Measurements from ENCODE around the gene SMG7. TPM values are rescaled to one million over a fixed set of nuclear protein-coding genes. Genes with fewer than 3 reads are reported as not detected.

SMG7 gene
- total RNA-seq, 1 donor from 2014 or later: 26.7 TPM

GRCh38 chr1:183567584-183567983 lies 95.3 kb downstream of the SMG7 start:
- no peak for DNase-seq

GRCh38 chr1:183568176-183569021 lies 96.1 kb downstream of the SMG7 start:
- DNase-seq: peak; percentile 66

GRCh38 chr1:183569141-183569540 lies 96.8 kb downstream of the SMG7 start:
- DNase-seq: no peak

GRCh38 chr1:183569801-183570200 lies 97.5 kb downstream of the SMG7 start:
- no peak for DNase-seq

- no peak for DNase-seq
These were observed 98.2 kb downstream of the SMG7 start for GRCh38 chr1:183570451-183570850.

GRCh38 chr1:183571678-183572268 lies 99.5 kb downstream of the SMG7 start:
- no peak for DNase-seq

GRCh38 chr1:183572721-183573120 lies 100.4 kb downstream of the SMG7 start:
- DNase-seq: no peak

- DNase-seq: no peak
These were observed 103.3 kb downstream of the SMG7 start for GRCh38 chr1:183575606-183576005.

- DNase-seq: no peak
These were observed 104.2 kb downstream of the SMG7 start for GRCh38 chr1:183576537-183576936.

- DNase-seq: no peak
These were observed 105.7 kb downstream of the SMG7 start for GRCh38 chr1:183577897-183578465.

GRCh38 chr1:183578856-183579255 lies 106.6 kb downstream of the SMG7 start:
- DNase-seq: no peak

GRCh38 chr1:183580281-183580682 lies 108.0 kb downstream of the SMG7 start:
- peak; percentile 85 for DNase-seq

GRCh38 chr1:183582021-183582713 lies 109.9 kb downstream of the SMG7 start:
- DNase-seq: no peak

- no peak for DNase-seq
These were observed 111.2 kb downstream of the SMG7 start for GRCh38 chr1:183583466-183583865.

- DNase-seq: no peak
These were observed 111.8 kb downstream of the SMG7 start for GRCh38 chr1:183584147-183584546.

- DNase-seq: no peak
These were observed 112.7 kb downstream of the SMG7 start for GRCh38 chr1:183585038-183585437.

GRCh38 chr1:183586455-183586854 lies 114.2 kb downstream of the SMG7 start:
- DNase-seq: no peak

- no peak for DNase-seq
These were observed 114.6 kb downstream of the SMG7 start for GRCh38 chr1:183586926-183587325.

- no peak for DNase-seq
These were observed 116.5 kb downstream of the SMG7 start for GRCh38 chr1:183588827-183589226.

- DNase-seq: no peak
These were observed 117.1 kb downstream of the SMG7 start for GRCh38 chr1:183589384-183589783.

GRCh38 chr1:183589874-183590243 lies 117.6 kb downstream of the SMG7 start:
- DNase-seq: no peak

GRCh38 chr1:183590244-183591191 lies 118.2 kb downstream of the SMG7 start, which contains the start of gene NCF2:
TSS of gene NCF2 (minus strand) at chr1:183590459. CDS start at chr1:183590329, 130 bp downstream.
- no peak for DNase-seq
